ENCODE data around the gene DGKH. TPM values are rescaled to one million over a fixed set of nuclear protein-coding genes. Genes with fewer than 3 reads are reported as not detected.

Gene DGKH
- total and polyA plus RNA-seq, 9 of the 15 experiments (the other 6 are each of a cell fraction or from before 2014, with no cell fraction given): 0.38 to 4.4 (median 3.1) TPM

- Histone ChIP-seq H4K20me1 (replicated peaks; ENCODE audit: control insufficient read depth, insufficient read depth, low read length) (peaks cover 6% of the 10 kb centered on the region; the same call in 1 of the 2 replicates), H3K9ac (ENCODE audit: insufficient read depth in 1 of 2, low read depth in 2 of 2, low read length in 2 of 2) (no peak overlapping the region), H3K4me2 (ENCODE audit: insufficient read depth, low read length) (no peak overlapping the region), H3K27me3 (ENCODE audit: control insufficient read depth in 2 of 2, insufficient read depth in 2 of 2, low read length in 2 of 2) (no peaks in the 10 kb centered on the region), H3K36me3 (ENCODE audit: control insufficient read depth, insufficient read depth, low read length) (no peaks in the 10 kb centered on the region), H3K4me1 (replicated peaks in 1 of 2; ENCODE audit: control insufficient read depth in 2 of 2, insufficient read depth in 2 of 2, low read length in 2 of 2) (peaks cover 0 to 5% of the 10 kb centered on the region in 2 experiments; a peak in 1 of 5 replicates), H3K9me1 (ENCODE audit: control insufficient read depth, insufficient read depth, low read length) (no peaks in the 10 kb centered on the region), H3K9me3 (replicated peaks; ENCODE audit: control insufficient read depth, insufficient read depth, low read depth, low read length) (no peaks in the 10 kb centered on the region), H3K79me2 (ENCODE audit: control insufficient read depth, insufficient read depth, low read length) (no peaks in the 10 kb centered on the region), H3K27ac (ENCODE audit: extremely low read depth, low read depth, low read length) (no peak overlapping the region), H2AFZ (ENCODE audit: low read depth, low read length) (no peak overlapping the region), H3K4me3 (no peak overlapping the region)
- no peak for FAIRE-seq
- ChIA-PET CTCF (ENCODE audit: low intra/inter-chr PET ratio) (no interaction called here), POLR2A (interaction anchor here (0.6 kb wide), 1 partner anchor 167 kb away, joined by 3 read pairs; no protein-coding TSS in a partner anchor)
- DNase-seq (ENCODE audit: extremely low read depth in 1 of 4, low spot score in 3 of 4): no peak
- intact Hi-C loops (cut with micrococcal nuclease) (no loop called here), in situ Hi-C loops (cut with MboI) (loop anchor here (25.0 kb wide), 1 partner anchor 695 kb away; no protein-coding TSS in a partner anchor)
- no TSS peak for BruUV-seq (replicated peaks)
- ATAC-seq: no peak
- WGBS (ENCODE audit: insufficient coverage, low coverage, missing lambda C conversion rate): 44% methylated on average over 4 of the region's 4 CpGs
- TF ChIP-seq, protein P1, sequence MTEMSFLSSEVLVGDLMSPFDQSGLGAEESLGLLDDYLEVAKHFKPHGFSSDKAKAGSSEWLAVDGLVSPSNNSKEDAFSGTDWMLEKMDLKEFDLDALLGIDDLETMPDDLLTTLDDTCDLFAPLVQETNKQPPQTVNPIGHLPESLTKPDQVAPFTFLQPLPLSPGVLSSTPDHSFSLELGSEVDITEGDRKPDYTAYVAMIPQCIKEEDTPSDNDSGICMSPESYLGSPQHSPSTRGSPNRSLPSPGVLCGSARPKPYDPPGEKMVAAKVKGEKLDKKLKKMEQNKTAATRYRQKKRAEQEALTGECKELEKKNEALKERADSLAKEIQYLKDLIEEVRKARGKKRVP (CRISPR knock-in tag; IDR thresholded peaks at IDR 0.05): no peak
- TF ChIP-seq, protein P2, sequence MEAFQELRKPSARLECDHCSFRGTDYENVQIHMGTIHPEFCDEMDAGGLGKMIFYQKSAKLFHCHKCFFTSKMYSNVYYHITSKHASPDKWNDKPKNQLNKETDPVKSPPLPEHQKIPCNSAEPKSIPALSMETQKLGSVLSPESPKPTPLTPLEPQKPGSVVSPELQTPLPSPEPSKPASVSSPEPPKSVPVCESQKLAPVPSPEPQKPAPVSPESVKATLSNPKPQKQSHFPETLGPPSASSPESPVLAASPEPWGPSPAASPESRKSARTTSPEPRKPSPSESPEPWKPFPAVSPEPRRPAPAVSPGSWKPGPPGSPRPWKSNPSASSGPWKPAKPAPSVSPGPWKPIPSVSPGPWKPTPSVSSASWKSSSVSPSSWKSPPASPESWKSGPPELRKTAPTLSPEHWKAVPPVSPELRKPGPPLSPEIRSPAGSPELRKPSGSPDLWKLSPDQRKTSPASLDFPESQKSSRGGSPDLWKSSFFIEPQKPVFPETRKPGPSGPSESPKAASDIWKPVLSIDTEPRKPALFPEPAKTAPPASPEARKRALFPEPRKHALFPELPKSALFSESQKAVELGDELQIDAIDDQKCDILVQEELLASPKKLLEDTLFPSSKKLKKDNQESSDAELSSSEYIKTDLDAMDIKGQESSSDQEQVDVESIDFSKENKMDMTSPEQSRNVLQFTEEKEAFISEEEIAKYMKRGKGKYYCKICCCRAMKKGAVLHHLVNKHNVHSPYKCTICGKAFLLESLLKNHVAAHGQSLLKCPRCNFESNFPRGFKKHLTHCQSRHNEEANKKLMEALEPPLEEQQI (IDR thresholded peaks at IDR 0.05): no peak
- TF ChIP-seq PYGO2 (tag; IDR thresholded peaks at IDR 0.05) (no peak), TBL1XR1 (IDR thresholded peaks at IDR 0.05; ENCODE audit: low read length in 2 of 2) (no peak), PHB2 (IDR thresholded peaks at IDR 0.05; ENCODE audit: low read depth) (no peak), SMARCE1 (IDR thresholded peaks at IDR 0.05) (no peak), HDAC2 (IDR thresholded peaks at IDR 0.05) (no peak), ZNF431 (CRISPR knock-in tag; IDR thresholded peaks at IDR 0.05) (no peak), SIRT6 (IDR thresholded peaks at IDR 0.05; ENCODE audit: low read depth, low read length) (no peak), DNMT1 (IDR thresholded peaks at IDR 0.05) (no peak)
- TF ChIP-seq, protein P3, sequence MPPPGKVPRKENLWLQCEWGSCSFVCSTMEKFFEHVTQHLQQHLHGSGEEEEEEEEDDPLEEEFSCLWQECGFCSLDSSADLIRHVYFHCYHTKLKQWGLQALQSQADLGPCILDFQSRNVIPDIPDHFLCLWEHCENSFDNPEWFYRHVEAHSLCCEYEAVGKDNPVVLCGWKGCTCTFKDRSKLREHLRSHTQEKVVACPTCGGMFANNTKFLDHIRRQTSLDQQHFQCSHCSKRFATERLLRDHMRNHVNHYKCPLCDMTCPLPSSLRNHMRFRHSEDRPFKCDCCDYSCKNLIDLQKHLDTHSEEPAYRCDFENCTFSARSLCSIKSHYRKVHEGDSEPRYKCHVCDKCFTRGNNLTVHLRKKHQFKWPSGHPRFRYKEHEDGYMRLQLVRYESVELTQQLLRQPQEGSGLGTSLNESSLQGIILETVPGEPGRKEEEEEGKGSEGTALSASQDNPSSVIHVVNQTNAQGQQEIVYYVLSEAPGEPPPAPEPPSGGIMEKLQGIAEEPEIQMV (tag; conservative IDR thresholded peaks at IDR 0.05; ENCODE audit: low read depth): no peak
- TF ChIP-seq, protein P4, sequence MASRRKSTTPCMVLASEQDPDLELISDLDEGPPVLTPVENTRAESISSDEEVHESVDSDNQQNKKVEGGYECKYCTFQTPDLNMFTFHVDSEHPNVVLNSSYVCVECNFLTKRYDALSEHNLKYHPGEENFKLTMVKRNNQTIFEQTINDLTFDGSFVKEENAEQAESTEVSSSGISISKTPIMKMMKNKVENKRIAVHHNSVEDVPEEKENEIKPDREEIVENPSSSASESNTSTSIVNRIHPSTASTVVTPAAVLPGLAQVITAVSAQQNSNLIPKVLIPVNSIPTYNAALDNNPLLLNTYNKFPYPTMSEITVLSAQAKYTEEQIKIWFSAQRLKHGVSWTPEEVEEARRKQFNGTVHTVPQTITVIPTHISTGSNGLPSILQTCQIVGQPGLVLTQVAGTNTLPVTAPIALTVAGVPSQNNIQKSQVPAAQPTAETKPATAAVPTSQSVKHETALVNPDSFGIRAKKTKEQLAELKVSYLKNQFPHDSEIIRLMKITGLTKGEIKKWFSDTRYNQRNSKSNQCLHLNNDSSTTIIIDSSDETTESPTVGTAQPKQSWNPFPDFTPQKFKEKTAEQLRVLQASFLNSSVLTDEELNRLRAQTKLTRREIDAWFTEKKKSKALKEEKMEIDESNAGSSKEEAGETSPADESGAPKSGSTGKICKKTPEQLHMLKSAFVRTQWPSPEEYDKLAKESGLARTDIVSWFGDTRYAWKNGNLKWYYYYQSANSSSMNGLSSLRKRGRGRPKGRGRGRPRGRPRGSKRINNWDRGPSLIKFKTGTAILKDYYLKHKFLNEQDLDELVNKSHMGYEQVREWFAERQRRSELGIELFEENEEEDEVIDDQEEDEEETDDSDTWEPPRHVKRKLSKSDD (conservative IDR thresholded peaks at IDR 0.05; ENCODE audit: low read length): no peak
- TF ChIP-seq, protein P5, sequence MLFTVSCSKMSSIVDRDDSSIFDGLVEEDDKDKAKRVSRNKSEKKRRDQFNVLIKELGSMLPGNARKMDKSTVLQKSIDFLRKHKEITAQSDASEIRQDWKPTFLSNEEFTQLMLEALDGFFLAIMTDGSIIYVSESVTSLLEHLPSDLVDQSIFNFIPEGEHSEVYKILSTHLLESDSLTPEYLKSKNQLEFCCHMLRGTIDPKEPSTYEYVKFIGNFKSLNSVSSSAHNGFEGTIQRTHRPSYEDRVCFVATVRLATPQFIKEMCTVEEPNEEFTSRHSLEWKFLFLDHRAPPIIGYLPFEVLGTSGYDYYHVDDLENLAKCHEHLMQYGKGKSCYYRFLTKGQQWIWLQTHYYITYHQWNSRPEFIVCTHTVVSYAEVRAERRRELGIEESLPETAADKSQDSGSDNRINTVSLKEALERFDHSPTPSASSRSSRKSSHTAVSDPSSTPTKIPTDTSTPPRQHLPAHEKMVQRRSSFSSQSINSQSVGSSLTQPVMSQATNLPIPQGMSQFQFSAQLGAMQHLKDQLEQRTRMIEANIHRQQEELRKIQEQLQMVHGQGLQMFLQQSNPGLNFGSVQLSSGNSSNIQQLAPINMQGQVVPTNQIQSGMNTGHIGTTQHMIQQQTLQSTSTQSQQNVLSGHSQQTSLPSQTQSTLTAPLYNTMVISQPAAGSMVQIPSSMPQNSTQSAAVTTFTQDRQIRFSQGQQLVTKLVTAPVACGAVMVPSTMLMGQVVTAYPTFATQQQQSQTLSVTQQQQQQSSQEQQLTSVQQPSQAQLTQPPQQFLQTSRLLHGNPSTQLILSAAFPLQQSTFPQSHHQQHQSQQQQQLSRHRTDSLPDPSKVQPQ (CRISPR knock-in tag; IDR thresholded peaks at IDR 0.05; ENCODE audit: borderline replicate concordance): no peak
These were observed 58.5 kb downstream of the DGKH start for GRCh38 chr13:42106998-42107397.

All from K562 (cell line).